GM23338 (cell line): ENCODE results near the gene OR4K1. TPM values are rescaled to one million over a fixed set of nuclear protein-coding genes. Genes with fewer than 3 reads are reported as not detected.

Experiments
- ATAC-seq: fragments of 200-7000 bp; cut with Tn5 transposase; 3 replicates; pipeline ENCODE4 v1.9.1; 2020
- DNase-seq: peaks from one replicate; pipeline ENCODE4 v3.0.0-alpha.2; 2015; ENCODE audit warnings: low spot score
- H2AFZ ChIP-seq: fragments of 200-600 bp; sonication (generic); 2 replicates; pipeline ENCODE4 v1.8.0; 2016; ENCODE audit warnings: antibody characterized with exemption, mild to moderate bottlenecking, moderate library complexity
- H3F3A ChIP-seq: fragments of 200-600 bp; sonication (generic); replicated peaks from 2 replicates; pipeline ENCODE4 v1.8.0; 2017; ENCODE audit warnings: antibody characterized with exemption, mixed run types, low read depth
- H3K27ac ChIP-seq: fragments of 200-600 bp; sonication (generic); 2 replicates; pipeline ENCODE4 v1.6.1; 2016; ENCODE audit warnings: low read depth
- H3K27me3 ChIP-seq: fragments of 200-600 bp; sonication (generic); 2 replicates; pipeline ENCODE4 v1.8.0; 2016; ENCODE audit warnings: mild to moderate bottlenecking, mixed run types, moderate library complexity; ENCODE audit not compliant: insufficient read depth
- H3K36me3 ChIP-seq: fragments of 200-600 bp; sonication (generic); 2 replicates; pipeline ENCODE4 v1.8.0; 2016; ENCODE audit warnings: mild to moderate bottlenecking; ENCODE audit not compliant: insufficient read depth
- H3K4me1 ChIP-seq: fragments of 200-600 bp; sonication (generic); 2 replicates; pipeline ENCODE4 v1.8.0; 2016; ENCODE audit warnings: mild to moderate bottlenecking, moderate library complexity; ENCODE audit not compliant: insufficient read depth
- H3K4me2 ChIP-seq: fragments of 200-600 bp; sonication (generic); 2 replicates; pipeline ENCODE4 v1.7.1; 2017; ENCODE audit warnings: mixed run types
- H3K4me3 ChIP-seq: fragments of 200-600 bp; sonication (generic); 2 replicates; pipeline ENCODE4 v1.6.1; 2016; ENCODE audit warnings: mixed run types
- H3K79me2 ChIP-seq: fragments of 200-600 bp; sonication (generic); replicated peaks from 2 replicates; pipeline ENCODE4 v1.8.0; 2017; ENCODE audit warnings: mild to moderate bottlenecking; ENCODE audit not compliant: insufficient read depth
- H3K9me2 ChIP-seq: fragments of 200-600 bp; sonication (generic); 2 replicates; pipeline ENCODE4 v1.8.0; 2017; ENCODE audit not compliant: insufficient read depth
- H4K20me1 ChIP-seq: fragments of 200-600 bp; sonication (generic); replicated peaks from 2 replicates; pipeline ENCODE4 v1.8.0; 2017; ENCODE audit warnings: mild to moderate bottlenecking; ENCODE audit not compliant: insufficient read depth
- H3K27ac Mint-ChIP-seq: 2 replicates; pipeline ENCODE4 v1.8.0; 2020; ENCODE audit warnings: inconsistent platforms, mild to moderate bottlenecking, moderate library complexity, mixed read lengths
- H3K27me3 Mint-ChIP-seq: 3 replicates; pipeline ENCODE4 v1.8.0; 2022; ENCODE audit warnings: low read depth, mild to moderate bottlenecking, moderate library complexity, mixed read lengths, inconsistent platforms; ENCODE audit not compliant: insufficient read depth, poor library complexity
- H3K36me3 Mint-ChIP-seq: 3 replicates; pipeline ENCODE4 v1.8.0; 2021; ENCODE audit warnings: low read depth, mild to moderate bottlenecking, inconsistent platforms, moderate library complexity, mixed read lengths
- H3K4me1 Mint-ChIP-seq: 3 replicates; pipeline ENCODE4 v1.8.0; 2020; ENCODE audit warnings: mild to moderate bottlenecking, inconsistent platforms, mixed read lengths
- H3K4me3 Mint-ChIP-seq: 3 replicates; pipeline ENCODE4 v1.8.0; 2021; ENCODE audit warnings: moderate library complexity, mild to moderate bottlenecking, inconsistent platforms, mixed read lengths
- H3K9me3 Mint-ChIP-seq: 3 replicates; pipeline ENCODE4 v1.8.0; 2020; ENCODE audit warnings: moderate library complexity, mild to moderate bottlenecking, inconsistent platforms, mixed read lengths
- CREB1 ChIP-seq: fragments of 250-450 bp; sonication (Bioruptor Pico); IDR thresholded peaks from 2 replicates; pipeline ENCODE4 v1.5.0; 2020; ENCODE audit warnings: low read depth, mild to moderate bottlenecking, moderate library complexity
- CTCF ChIP-seq, 2 experiments: fragments of 200-600 bp in 1 of 2; sonication (generic) in 1 of 2; conservative IDR thresholded peaks; 2 replicates each; pipeline versions ENCODE4 v1.5.1 to v1.6.1; 2016 to 2017; ENCODE audit warnings: antibody characterized with exemption in 2 of 2, low read depth in 2 of 2, mild to moderate bottlenecking in 2 of 2, moderate library complexity in 1 of 2
- ETS1 ChIP-seq: IDR thresholded peaks from 2 replicates; pipeline ENCODE4 v1.6.1; 2016; ENCODE audit warnings: antibody characterized with exemption
- EZH2phosphoT487 ChIP-seq: fragments of 200-600 bp; sonication (generic); IDR thresholded peaks from one replicate; pipeline ENCODE4 v1.8.1; 2018; ENCODE audit warnings: antibody characterized with exemption; ENCODE audit not compliant: unreplicated experiment
- JUNB ChIP-seq: IDR thresholded peaks from one replicate; pipeline ENCODE4 v1.6.1; 2016; ENCODE audit warnings: antibody characterized with exemption; ENCODE audit not compliant: unreplicated experiment
- NANOG ChIP-seq: IDR thresholded peaks from 2 replicates; pipeline ENCODE4 v1.6.1; 2016; ENCODE audit warnings: antibody characterized with exemption, borderline replicate concordance
- POLR2AphosphoS5 ChIP-seq: IDR thresholded peaks from 2 replicates; pipeline ENCODE4 v1.6.1; 2016; ENCODE audit warnings: antibody characterized with exemption, low read depth
- REST ChIP-seq: IDR thresholded peaks from one replicate; pipeline ENCODE4 v1.6.1; 2018; ENCODE audit warnings: antibody characterized with exemption; ENCODE audit not compliant: unreplicated experiment
- STAT1 ChIP-seq: IDR thresholded peaks from one replicate; pipeline ENCODE4 v1.6.1; 2016; ENCODE audit warnings: antibody characterized with exemption; ENCODE audit not compliant: unreplicated experiment
- ZNF114 ChIP-seq: fragments of 250-450 bp; sonication (Bioruptor Pico); IDR thresholded peaks from 2 replicates; pipeline ENCODE4 v1.5.0; 2020; ENCODE audit warnings: mild to moderate bottlenecking, moderate library complexity
- ZNF331 ChIP-seq: fragments of 250-450 bp; sonication (Bioruptor Pico); IDR thresholded peaks from 2 replicates; pipeline ENCODE4 v1.5.0; 2020; ENCODE audit warnings: low read depth, mild to moderate bottlenecking, moderate library complexity
- polyA plus RNA-seq: library from polyadenylated mRNA; unstranded; fragments of >200 nt; fragmentation: Nextera tagmentation; extraction: Ambion mirVana; gene quantifications from 2 replicates; pipeline ENCODE4 v1.2.1, GENCODE V29; 2016
- total RNA-seq: library from RNA; depleted of rRNA; stranded (reverse); fragments of >200 nt; shearing (Covaris generic); gene quantifications from 2 replicates; pipeline ENCODE4 v1.2.3, GENCODE V29; 2014

Gene OR4K1
- total and polyA plus RNA-seq, 2 experiments from 2014 or later = not detected

- TF ChIP-seq CTCF (conservative IDR thresholded peaks at IDR 0.05; ENCODE audit: low read depth in 2 of 2) = no peak
- no peak for TF ChIP-seq CREB1 (CRISPR knock-in tag)
- TF ChIP-seq ZNF331 (CRISPR knock-in tag) = no peak
- TF ChIP-seq NANOG = no peak
- TF ChIP-seq REST = no peak
- TF ChIP-seq ZNF114 (CRISPR knock-in tag) = no peak
- TF ChIP-seq ETS1 = no peak
- TF ChIP-seq STAT1 = no peak
- no peak for TF ChIP-seq EZH2phosphoT487
- TF ChIP-seq JUNB = no peak
These were observed 24.1 kb upstream of the OR4K1 start (continued) for GRCh38 chr14:19906665-19907064.

GRCh38 chr14:19911114-19911513 is 19.6 kb upstream of the OR4K1 start:
- H3K27me3 Mint-ChIP-seq = peaks cover 2% of the 10 kb centered on the region
- H4K20me1 ChIP-seq = no peaks in the 10 kb centered on the region
- H3K4me3 ChIP-seq = no peak overlapping the region
- peaks cover 43% of the 10 kb centered on the region for H3K36me3 Mint-ChIP-seq
- H2AFZ ChIP-seq = no peak overlapping the region
- no peak overlapping the region for H3K4me2 ChIP-seq
- H3K4me1 Mint-ChIP-seq = no peaks in the 10 kb centered on the region
- no peak overlapping the region for H3K27ac ChIP-seq
- H3K4me3 Mint-ChIP-seq = no peak overlapping the region
- ATAC-seq (no peak), DNase-seq (no peak)
- H3K9me2 ChIP-seq = no peaks in the 10 kb centered on the region
- H3K4me1 ChIP-seq = no peaks in the 10 kb centered on the region
- H3F3A ChIP-seq = no peaks in the 10 kb centered on the region
- peaks cover 6% of the 10 kb centered on the region for H3K36me3 ChIP-seq
- no peaks in the 10 kb centered on the region for H3K79me2 ChIP-seq
- no peaks in the 10 kb centered on the region for H3K27me3 ChIP-seq
- no peak overlapping the region for H3K27ac Mint-ChIP-seq
- peaks cover 91% of the 10 kb centered on the region; the same call in 2 of the 3 replicates for H3K9me3 Mint-ChIP-seq
- no peak for TF ChIP-seq POLR2AphosphoS5
- no peak for TF ChIP-seq CTCF (conservative IDR thresholded peaks at IDR 0.05; ENCODE audit: low read depth in 2 of 2)
- no peak for TF ChIP-seq CREB1 (CRISPR knock-in tag)
- no peak for TF ChIP-seq ETS1
- TF ChIP-seq STAT1 = no peak
- no peak for TF ChIP-seq REST
- TF ChIP-seq NANOG = no peak
